Measurements from ENCODE around the gene PROKR2.

The PROKR2 gene

GRCh38 chr20:5316188-5317158 lies at the start of gene PROKR2:
Gene PROKR2 (minus strand): TSS chr20:5316954. CDS start chr20:5314369, 2,585 bp downstream.
- H3K4me3 ChIP-seq (ENCODE audit: low read length): no peak within 1 kb of the TSS
- TF ChIP-seq ZNF274 (IDR thresholded peaks at IDR 0.05; ENCODE audit: low read depth, low read length): no peak

GRCh38 chr20:5364997-5365597 lies 48.3 kb upstream of the PROKR2 start:
- no peak for TF ChIP-seq ZNF274 (IDR thresholded peaks at IDR 0.05; ENCODE audit: low read depth, low read length)

GRCh38 chr20:5364136-5364821 lies 47.5 kb upstream of the PROKR2 start:
- no peak overlapping the region for H3K4me3 ChIP-seq (ENCODE audit: low read length)
- no peak for TF ChIP-seq ZNF274 (IDR thresholded peaks at IDR 0.05; ENCODE audit: low read depth, low read length)

More at GRCh38 chr20:5364997-5365597, 48.3 kb upstream of the PROKR2 start:
- no peak overlapping the region for H3K4me3 ChIP-seq (ENCODE audit: low read length)

GRCh38 chr20:5362771-5363170 lies 46.0 kb upstream of the PROKR2 start:
- H3K4me3 ChIP-seq (ENCODE audit: low read length): no peak overlapping the region
- TF ChIP-seq ZNF274 (IDR thresholded peaks at IDR 0.05; ENCODE audit: low read depth, low read length): no peak

- H3K4me3 ChIP-seq (ENCODE audit: low read length): no peak overlapping the region
- no peak for TF ChIP-seq ZNF274 (IDR thresholded peaks at IDR 0.05; ENCODE audit: low read depth, low read length)
Observed at GRCh38 chr20:5361176-5361575, 44.4 kb upstream of the PROKR2 start.

GRCh38 chr20:5357946-5358345 lies 41.2 kb upstream of the PROKR2 start:
- H3K4me3 ChIP-seq (ENCODE audit: low read length): no peak overlapping the region
- TF ChIP-seq ZNF274 (IDR thresholded peaks at IDR 0.05; ENCODE audit: low read depth, low read length): no peak

- no peak overlapping the region for H3K4me3 ChIP-seq (ENCODE audit: low read length)
- TF ChIP-seq ZNF274 (IDR thresholded peaks at IDR 0.05; ENCODE audit: low read depth, low read length): no peak
Observed at GRCh38 chr20:5356941-5357340, 40.2 kb upstream of the PROKR2 start.

- no peak overlapping the region for H3K4me3 ChIP-seq (ENCODE audit: low read length)
- TF ChIP-seq ZNF274 (IDR thresholded peaks at IDR 0.05; ENCODE audit: low read depth, low read length): no peak
Observed at GRCh38 chr20:5354901-5355300, 38.1 kb upstream of the PROKR2 start.

- TF ChIP-seq ZNF274 (IDR thresholded peaks at IDR 0.05; ENCODE audit: low read depth, low read length): no peak
- H3K4me3 ChIP-seq (ENCODE audit: low read length): no peak overlapping the region
Observed at GRCh38 chr20:5353624-5354496, 37.1 kb upstream of the PROKR2 start.

GRCh38 chr20:5349448-5349847 lies 32.7 kb upstream of the PROKR2 start:
- TF ChIP-seq ZNF274 (IDR thresholded peaks at IDR 0.05; ENCODE audit: low read depth, low read length): no peak

GRCh38 chr20:5342021-5342420 lies 25.3 kb upstream of the PROKR2 start:
- H3K4me3 ChIP-seq (ENCODE audit: low read length): no peak overlapping the region
- no peak for TF ChIP-seq ZNF274 (IDR thresholded peaks at IDR 0.05; ENCODE audit: low read depth, low read length)

More at GRCh38 chr20:5349448-5349847, 32.7 kb upstream of the PROKR2 start:
- no peak overlapping the region for H3K4me3 ChIP-seq (ENCODE audit: low read length)

GRCh38 chr20:5331340-5331739 lies 14.6 kb upstream of the PROKR2 start:
- H3K4me3 ChIP-seq (ENCODE audit: low read length): no peak overlapping the region
- TF ChIP-seq ZNF274 (IDR thresholded peaks at IDR 0.05; ENCODE audit: low read depth, low read length): no peak

GRCh38 chr20:5328268-5328667 lies 11.5 kb upstream of the PROKR2 start:
- no peak overlapping the region for H3K4me3 ChIP-seq (ENCODE audit: low read length)
- TF ChIP-seq ZNF274 (IDR thresholded peaks at IDR 0.05; ENCODE audit: low read depth, low read length): no peak

Data from GM08714 (cell line).